DMS153 treated with DMSO at 0.1 percent for 48 hours (cell line): Measurements from ENCODE around the gene GLRX5.

Experiments used
- DNase-seq: peaks from one replicate; lab custom pipeline; 2025; ENCODE audit not compliant: unreplicated experiment; lab: John Stamatoyannopoulos, UW

The GLRX5 gene

GRCh38 chr14:95531969-95532368 lies 2.9 kb upstream of the GLRX5 start:
- DNase-seq = no peak

GRCh38 chr14:95533391-95533821 lies 1.4 kb upstream of the GLRX5 start:
- no peak for DNase-seq

GRCh38 chr14:95533822-95534221 lies 1.0 kb upstream of the GLRX5 start:
- no peak for DNase-seq

- DNase-seq = no peak
Observed at GRCh38 chr14:95535226-95536021, 574 bp downstream of the GLRX5 start.

GRCh38 chr14:95536036-95536593 lies 1.3 kb downstream of the GLRX5 start:
- DNase-seq = no peak

GRCh38 chr14:95536671-95537070 lies 1.8 kb downstream of the GLRX5 start:
- no peak for DNase-seq

- DNase-seq = no peak
Observed at GRCh38 chr14:95537298-95538089, 2.6 kb downstream of the GLRX5 start.

- DNase-seq = no peak
Observed at GRCh38 chr14:95538801-95539509, 4.1 kb downstream of the GLRX5 start.

- DNase-seq = no peak
Observed at GRCh38 chr14:95540236-95540855, 5.5 kb downstream of the GLRX5 start.

- DNase-seq = no peak
Observed at GRCh38 chr14:95541346-95541745, 6.5 kb downstream of the GLRX5 start.

GRCh38 chr14:95541932-95542930 lies 7.4 kb downstream of the GLRX5 start:
- DNase-seq = no peak

GRCh38 chr14:95543021-95543420 lies 8.2 kb downstream of the GLRX5 start:
- no peak for DNase-seq

GRCh38 chr14:95544588-95544987 lies 9.7 kb downstream of the GLRX5 start:
- DNase-seq = no peak

- DNase-seq = no peak
Observed at GRCh38 chr14:95545515-95546168, 10.8 kb downstream of the GLRX5 start.

- no peak for DNase-seq
Observed at GRCh38 chr14:95547272-95547625, 12.4 kb downstream of the GLRX5 start.

GRCh38 chr14:95547626-95548327 lies 12.9 kb downstream of the GLRX5 start:
- no peak for DNase-seq

- no peak for DNase-seq
Observed at GRCh38 chr14:95548328-95548929, 13.6 kb downstream of the GLRX5 start.
